Coronary artery (tissue), 2 donors: ENCODE results near the gene CTDSP2.

Experiments
- DNase-seq: peaks from one replicate; pipeline ENCODE4 v3.0.0-alpha.2; 2017; ENCODE audit warnings: low spot score
- H3K27ac ChIP-seq, 2 donors: fragments of 200-600 bp; sonication (generic); one replicate each; pipeline ENCODE4 v1.5.1; 2016 to 2019
- H3K4me3 ChIP-seq: fragments of 200-600 bp; sonication (generic); 2 replicates; pipeline ENCODE4 v1.5.1; 2016; ENCODE audit warnings: mild to moderate bottlenecking, moderate library complexity
- TF ChIP-seq, protein P1 (sequence below): fragments of 200-600 bp; sonication (generic); IDR thresholded peaks from one replicate; pipeline ENCODE4 v1.5.1; 2019; ENCODE audit warnings: antibody characterized with exemption

Gene CTDSP2

GRCh38 chr12:57816855-57817151 lies 29.7 kb downstream of the CTDSP2 start:
- peak overlapping the region; percentile 8 for H3K4me3 ChIP-seq
- H3K27ac ChIP-seq, result peak overlapping the region in 1 of 2 donors; percentile 68
- no peak for DNase-seq
- TF ChIP-seq, protein P1, sequence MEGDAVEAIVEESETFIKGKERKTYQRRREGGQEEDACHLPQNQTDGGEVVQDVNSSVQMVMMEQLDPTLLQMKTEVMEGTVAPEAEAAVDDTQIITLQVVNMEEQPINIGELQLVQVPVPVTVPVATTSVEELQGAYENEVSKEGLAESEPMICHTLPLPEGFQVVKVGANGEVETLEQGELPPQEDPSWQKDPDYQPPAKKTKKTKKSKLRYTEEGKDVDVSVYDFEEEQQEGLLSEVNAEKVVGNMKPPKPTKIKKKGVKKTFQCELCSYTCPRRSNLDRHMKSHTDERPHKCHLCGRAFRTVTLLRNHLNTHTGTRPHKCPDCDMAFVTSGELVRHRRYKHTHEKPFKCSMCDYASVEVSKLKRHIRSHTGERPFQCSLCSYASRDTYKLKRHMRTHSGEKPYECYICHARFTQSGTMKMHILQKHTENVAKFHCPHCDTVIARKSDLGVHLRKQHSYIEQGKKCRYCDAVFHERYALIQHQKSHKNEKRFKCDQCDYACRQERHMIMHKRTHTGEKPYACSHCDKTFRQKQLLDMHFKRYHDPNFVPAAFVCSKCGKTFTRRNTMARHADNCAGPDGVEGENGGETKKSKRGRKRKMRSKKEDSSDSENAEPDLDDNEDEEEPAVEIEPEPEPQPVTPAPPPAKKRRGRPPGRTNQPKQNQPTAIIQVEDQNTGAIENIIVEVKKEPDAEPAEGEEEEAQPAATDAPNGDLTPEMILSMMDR, result no peak

- Histone ChIP-seq H3K4me3 (no peak overlapping the region), H3K27ac (peak overlapping the region in 1 of 2 donors; percentile 68)
- no peak for DNase-seq
- TF ChIP-seq, protein P1, result no peak
Measured at GRCh38 chr12:57816001-57816854, 30.3 kb downstream of the CTDSP2 start.

DNA sequence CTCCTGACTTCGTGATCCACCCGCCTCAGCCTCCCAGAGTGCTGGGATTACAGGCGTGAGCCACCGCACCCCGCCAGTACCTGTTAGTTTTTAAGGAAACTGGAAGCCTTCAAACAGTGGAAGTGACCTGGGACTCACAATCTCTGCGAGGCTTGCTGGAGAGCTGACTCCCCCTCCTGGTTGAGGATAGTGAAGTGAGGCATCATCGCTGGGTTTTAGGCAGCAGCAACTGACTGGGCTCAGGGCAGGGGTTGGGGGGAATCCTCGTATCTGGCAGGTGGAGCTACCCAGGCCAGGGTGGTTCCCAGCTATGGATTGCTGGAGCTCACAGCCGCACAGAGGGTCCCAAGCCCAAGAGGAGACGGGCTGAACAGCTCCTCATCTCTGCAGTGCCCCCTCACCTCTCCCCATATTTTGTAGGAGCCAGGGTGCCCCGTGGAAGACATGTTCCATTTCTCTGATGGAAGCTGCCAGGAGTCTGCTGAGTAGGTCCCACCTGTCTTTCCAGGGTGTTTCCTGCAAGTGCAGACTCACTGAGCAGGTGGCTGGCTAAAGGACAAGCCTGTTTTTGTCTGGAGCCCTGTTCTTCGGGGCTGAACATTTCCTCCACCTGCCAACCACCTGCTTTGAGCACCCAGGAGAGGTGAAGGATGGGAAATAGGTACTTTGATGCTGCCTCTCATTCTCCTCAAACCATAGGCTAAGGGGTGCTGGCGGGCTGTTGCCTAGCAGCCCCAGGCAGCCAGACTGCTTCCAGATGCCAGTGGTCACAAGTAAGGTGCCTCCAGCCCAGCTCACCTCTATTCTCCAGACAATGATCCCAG lies 31.1 kb downstream of the CTDSP2 start:
- peak overlapping the region in 1 of 2 donors; percentile 64 for H3K27ac ChIP-seq
- TF ChIP-seq, protein P1, result no peak
- H3K4me3 ChIP-seq, result no peak overlapping the region
- peak; percentile 68 for DNase-seq

DNA sequence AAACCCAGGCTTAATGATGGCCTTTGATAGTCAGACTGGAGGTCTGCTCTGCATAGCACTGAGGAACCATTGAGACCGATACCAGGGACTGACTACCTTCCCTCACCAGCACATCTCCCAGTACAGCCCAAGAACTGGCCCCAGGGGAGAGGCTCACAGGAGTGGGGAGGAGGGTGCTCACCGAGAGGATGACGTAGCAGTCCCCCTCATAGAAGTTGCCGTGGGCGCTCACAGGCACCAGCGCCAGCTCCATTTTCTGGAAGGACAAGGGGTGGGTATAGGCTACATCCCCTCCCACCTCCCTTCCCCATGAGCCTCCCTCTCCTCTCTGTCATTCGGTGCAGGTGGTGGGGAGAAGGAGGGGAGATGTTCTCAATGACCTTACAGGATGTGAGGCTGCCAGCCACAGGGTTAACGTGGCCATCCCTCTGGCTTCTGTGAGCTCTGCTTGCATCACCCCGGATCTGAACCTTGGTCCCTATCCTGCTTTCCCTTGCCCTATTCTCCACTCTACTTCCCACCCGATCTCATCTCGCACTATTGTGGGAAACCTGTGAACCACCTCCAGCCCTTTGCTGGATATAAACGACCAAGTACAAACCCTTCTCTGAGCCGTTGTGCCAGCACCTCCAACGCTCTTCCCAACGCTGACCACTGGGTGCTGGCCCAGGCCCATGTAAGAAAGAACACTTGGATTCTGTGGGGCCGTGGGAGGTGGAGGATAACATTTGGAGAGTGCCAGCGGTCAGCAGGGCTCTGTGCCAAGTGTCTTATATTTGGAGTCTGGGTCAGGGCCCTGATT lies 32.4 kb downstream of the CTDSP2 start:
- Histone ChIP-seq H3K4me3 (no peak overlapping the region), H3K27ac (peak overlapping the region in 1 of 2 donors; percentile 44)
- peak; percentile 66 for DNase-seq
- TF ChIP-seq, protein P1, result no peak

DNA sequence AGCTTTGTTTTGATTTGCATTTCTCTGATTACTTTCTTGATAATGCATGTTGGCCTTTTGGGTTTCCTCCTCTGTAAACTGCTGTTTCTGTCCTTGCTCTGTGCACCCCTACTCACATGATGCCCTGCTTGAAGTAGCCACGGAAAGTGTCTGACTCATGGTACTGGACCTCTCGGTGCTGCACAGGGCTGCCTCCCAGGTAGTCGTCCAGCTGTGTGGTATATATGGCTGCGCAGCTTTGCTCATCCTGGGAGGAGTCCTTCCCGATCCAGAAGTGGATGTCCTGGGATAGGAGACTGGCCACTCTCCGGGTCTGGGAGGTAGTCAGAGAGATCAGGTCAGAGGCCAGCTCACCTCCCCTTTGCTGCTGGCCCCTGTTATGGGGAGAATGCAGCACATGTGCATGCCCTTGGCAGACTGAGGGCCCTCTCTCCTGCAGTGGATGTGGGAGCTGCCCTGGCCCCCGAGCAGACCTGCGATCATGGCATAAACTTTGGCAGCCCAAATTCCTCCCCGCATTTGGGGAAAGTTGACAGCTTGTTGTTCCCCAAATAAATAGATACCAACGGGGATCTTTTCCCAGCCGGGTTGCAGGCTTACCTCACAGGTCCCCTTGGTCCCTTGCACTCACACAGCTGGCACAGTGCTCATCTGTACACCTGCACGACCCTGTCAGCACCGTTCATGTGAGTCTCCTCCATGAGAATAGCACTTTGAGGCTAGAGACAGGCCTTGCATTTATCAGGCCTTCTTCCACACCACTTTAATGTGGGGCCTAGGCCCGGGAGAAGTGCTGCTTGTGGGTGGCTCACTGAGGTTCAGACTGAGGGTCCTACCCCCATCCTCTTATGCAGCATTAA lies 33.2 kb downstream of the CTDSP2 start:
- H3K4me3 ChIP-seq, result no peak overlapping the region
- peak; percentile 62 for DNase-seq
- no peak overlapping the region for H3K27ac ChIP-seq
- TF ChIP-seq, protein P1, result no peak
